ENCODE data around the gene PARP8.

The PARP8 gene

DNA sequence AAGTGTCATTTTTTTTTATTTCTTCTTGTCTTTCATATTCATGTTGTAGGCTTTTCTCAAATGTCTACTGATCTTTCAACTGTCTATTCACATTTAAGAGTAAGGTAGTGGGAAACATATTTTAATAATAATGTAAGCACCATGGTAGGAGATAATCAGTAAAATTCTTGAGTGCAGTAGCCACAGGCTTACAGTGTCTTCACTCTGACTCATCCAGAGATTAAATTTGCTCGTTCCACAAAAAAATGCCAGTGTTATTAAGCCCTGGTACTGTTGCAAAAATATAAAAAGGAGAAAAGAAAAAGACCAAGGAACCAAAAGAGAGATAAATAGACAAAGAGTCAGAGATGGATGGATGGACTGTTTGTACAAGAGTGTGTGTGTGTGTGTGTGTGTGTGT, 43.0 kb downstream of the PARP8 start:
- no peak overlapping the region for H3K4me3 ChIP-seq (ENCODE audit: low read depth, low read length)
- TF ChIP-seq, protein P1, sequence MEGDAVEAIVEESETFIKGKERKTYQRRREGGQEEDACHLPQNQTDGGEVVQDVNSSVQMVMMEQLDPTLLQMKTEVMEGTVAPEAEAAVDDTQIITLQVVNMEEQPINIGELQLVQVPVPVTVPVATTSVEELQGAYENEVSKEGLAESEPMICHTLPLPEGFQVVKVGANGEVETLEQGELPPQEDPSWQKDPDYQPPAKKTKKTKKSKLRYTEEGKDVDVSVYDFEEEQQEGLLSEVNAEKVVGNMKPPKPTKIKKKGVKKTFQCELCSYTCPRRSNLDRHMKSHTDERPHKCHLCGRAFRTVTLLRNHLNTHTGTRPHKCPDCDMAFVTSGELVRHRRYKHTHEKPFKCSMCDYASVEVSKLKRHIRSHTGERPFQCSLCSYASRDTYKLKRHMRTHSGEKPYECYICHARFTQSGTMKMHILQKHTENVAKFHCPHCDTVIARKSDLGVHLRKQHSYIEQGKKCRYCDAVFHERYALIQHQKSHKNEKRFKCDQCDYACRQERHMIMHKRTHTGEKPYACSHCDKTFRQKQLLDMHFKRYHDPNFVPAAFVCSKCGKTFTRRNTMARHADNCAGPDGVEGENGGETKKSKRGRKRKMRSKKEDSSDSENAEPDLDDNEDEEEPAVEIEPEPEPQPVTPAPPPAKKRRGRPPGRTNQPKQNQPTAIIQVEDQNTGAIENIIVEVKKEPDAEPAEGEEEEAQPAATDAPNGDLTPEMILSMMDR (IDR thresholded peaks at IDR 0.05; ENCODE audit: low read depth, low read length): no peak
- no peaks in the 10 kb centered on the region for H3K9me3 ChIP-seq (ENCODE audit: severe bottlenecking)
- no peaks in the 10 kb centered on the region for H3K36me3 ChIP-seq
- DNase-seq: no peak
- H3K27me3 ChIP-seq (ENCODE audit: insufficient read depth, low read depth, severe bottlenecking): no peaks in the 10 kb centered on the region
- H3K27ac ChIP-seq: no peak overlapping the region

DNA sequence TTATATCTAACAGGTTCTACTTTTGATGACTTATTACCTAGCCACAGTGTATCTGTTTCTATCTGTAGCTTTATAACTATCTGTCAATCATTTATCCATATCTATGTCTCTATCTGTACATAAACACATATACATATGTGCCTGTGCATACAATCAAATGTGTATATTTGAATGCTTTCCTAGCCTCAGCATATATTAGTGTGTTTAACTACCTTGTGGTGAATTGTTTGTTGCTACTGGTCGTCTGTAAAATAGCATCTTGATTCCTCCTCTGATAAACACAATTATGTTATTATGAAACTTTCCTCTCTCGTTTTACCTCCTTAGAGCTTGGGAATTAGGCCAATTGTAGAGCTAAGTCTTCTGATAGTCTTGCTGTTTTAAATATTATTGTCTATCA, 44.4 kb downstream of the PARP8 start:
- no peak overlapping the region for H3K27ac ChIP-seq
- H3K9me3 ChIP-seq (ENCODE audit: severe bottlenecking): no peaks in the 10 kb centered on the region

DNA sequence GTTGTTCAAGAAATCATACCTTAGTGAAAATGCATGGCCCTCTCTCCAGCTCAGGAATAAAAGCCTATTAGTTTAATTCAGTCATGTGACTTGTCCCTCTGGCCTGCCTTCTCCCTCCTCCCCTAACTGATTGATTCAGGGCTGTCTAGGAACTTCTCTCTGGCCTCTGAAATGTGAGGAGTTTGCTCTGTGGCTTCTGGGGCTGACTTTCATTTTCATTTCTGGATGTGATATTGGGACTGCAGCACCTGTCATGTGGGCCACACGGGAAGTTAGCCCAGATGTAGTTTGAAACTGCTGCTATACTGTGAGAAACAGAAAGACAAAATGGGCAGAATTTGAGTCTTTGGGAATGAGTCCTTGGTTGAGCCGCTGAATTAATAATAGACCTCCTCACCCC, 44.8 kb downstream of the PARP8 start:
- H3K27me3 ChIP-seq (ENCODE audit: insufficient read depth, low read depth, severe bottlenecking): no peaks in the 10 kb centered on the region
- H3K4me3 ChIP-seq (ENCODE audit: low read depth, low read length): no peak overlapping the region
- TF ChIP-seq, protein P1 (IDR thresholded peaks at IDR 0.05; ENCODE audit: low read depth, low read length): no peak
- no peak overlapping the region for H3K27ac ChIP-seq
- no peaks in the 10 kb centered on the region for H3K36me3 ChIP-seq
- no peak for DNase-seq
- H3K9me3 ChIP-seq (ENCODE audit: severe bottlenecking): no peaks in the 10 kb centered on the region

More for the DNA sequence above, 44.4 kb downstream of the PARP8 start:
- no peaks in the 10 kb centered on the region for H3K27me3 ChIP-seq (ENCODE audit: insufficient read depth, low read depth, severe bottlenecking)
- TF ChIP-seq, protein P1 (IDR thresholded peaks at IDR 0.05; ENCODE audit: low read depth, low read length): no peak
- no peaks in the 10 kb centered on the region for H3K36me3 ChIP-seq
- DNase-seq: no peak
- H3K4me3 ChIP-seq (ENCODE audit: low read depth, low read length): no peak overlapping the region

DNA sequence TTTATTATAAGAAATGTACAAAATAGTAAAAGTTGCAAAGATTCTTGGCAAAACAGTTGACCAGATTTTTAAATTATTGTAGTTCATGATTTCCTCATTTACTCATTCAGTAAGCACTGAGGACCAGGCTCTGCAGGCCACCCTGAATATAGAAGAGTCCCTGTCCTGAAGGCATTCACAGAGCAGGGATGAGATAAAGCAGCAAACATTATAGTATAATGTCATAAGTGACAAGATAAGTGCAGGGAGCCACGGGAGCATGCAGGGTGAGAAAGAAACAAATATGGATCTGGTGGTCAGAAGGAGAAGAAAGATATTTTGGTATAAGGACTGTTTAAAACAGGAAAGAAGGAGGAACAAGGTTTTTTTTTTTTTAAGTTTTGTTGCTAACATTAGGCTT, 46.0 kb downstream of the PARP8 start:
- DNase-seq: no peak
- no peak overlapping the region for H3K27ac ChIP-seq

DNA sequence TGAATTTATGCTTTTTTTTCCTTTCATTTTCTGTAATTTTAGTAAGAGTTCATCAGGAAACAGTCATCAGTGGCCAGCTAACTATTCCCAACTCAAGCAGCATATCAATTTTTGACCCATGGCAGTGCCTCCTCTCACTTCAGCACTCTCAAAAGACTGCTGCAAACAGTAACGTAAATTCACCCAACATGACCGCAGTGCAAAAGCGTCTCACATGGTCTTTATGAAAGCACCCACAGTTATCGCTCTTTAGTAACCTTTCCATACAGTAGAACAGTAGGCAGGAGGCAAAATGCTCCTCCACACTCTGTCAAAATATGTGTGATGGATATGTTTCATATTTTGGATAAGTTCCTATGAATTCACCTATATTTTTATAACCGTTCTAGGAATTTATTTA, 48.6 kb downstream of the PARP8 start:
- TF ChIP-seq, protein P1 (IDR thresholded peaks at IDR 0.05; ENCODE audit: low read depth, low read length): no peak
- no peaks in the 10 kb centered on the region for H3K36me3 ChIP-seq
- no peaks in the 10 kb centered on the region for H3K9me3 ChIP-seq (ENCODE audit: severe bottlenecking)
- no peak overlapping the region for H3K27ac ChIP-seq
- H3K27me3 ChIP-seq (ENCODE audit: insufficient read depth, low read depth, severe bottlenecking): no peaks in the 10 kb centered on the region
- no peak overlapping the region for H3K4me3 ChIP-seq (ENCODE audit: low read depth, low read length)
- no peak for DNase-seq

More for the DNA sequence above, 46.0 kb downstream of the PARP8 start:
- TF ChIP-seq, protein P1 (IDR thresholded peaks at IDR 0.05; ENCODE audit: low read depth, low read length): no peak
- no peak overlapping the region for H3K4me3 ChIP-seq (ENCODE audit: low read depth, low read length)
- H3K27me3 ChIP-seq (ENCODE audit: insufficient read depth, low read depth, severe bottlenecking): no peaks in the 10 kb centered on the region
- H3K36me3 ChIP-seq: no peaks in the 10 kb centered on the region
- no peaks in the 10 kb centered on the region for H3K9me3 ChIP-seq (ENCODE audit: severe bottlenecking)

DNA sequence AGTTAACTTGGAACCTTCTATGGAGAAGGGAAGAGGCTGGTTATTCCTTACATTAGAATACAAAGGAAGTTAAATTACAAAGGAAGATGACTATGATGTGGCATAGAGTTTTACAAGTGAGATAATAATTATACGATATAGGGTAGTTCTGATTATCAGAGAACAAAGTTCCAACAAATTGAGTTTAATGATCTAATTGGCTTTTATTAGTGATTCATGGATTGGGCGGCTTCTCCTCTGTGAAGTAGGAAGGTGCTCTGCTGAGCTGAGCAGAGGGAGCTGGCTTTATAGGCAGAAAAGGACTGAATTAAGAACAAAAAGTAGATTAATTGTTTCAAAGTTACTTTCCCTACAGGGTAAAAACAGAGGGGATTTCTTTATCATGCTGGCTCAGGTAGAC, 49.7 kb downstream of the PARP8 start:
- Histone ChIP-seq H3K27me3 (ENCODE audit: insufficient read depth, low read depth, severe bottlenecking) (no peaks in the 10 kb centered on the region), H3K9me3 (ENCODE audit: severe bottlenecking) (no peaks in the 10 kb centered on the region), H3K4me3 (ENCODE audit: low read depth, low read length) (no peak overlapping the region), H3K36me3 (no peaks in the 10 kb centered on the region), H3K27ac (no peak overlapping the region)
- TF ChIP-seq, protein P1 (IDR thresholded peaks at IDR 0.05; ENCODE audit: low read depth, low read length): no peak
- DNase-seq: no peak
